Measurements from ENCODE around the gene INSYN2B.

Gene INSYN2B

DNA sequence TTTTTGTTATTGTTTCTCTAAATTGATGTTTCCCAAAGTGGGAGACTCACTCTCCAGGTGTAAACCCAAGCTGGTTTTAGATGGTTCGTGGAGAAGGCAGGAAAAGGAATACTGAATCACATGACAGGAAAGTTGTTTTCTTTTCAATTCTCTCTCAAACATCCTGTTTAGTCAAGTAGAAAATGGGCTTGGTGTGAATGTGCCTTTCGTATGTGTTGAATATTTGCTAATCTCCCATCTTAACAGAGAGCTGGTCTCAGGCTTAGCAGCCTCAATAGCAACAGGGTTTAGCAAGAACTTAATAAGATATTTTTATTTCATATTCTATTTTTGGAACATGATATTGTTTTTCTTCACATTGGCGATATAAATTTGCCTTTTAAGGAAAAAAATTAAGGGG is 119.7 kb downstream of the INSYN2B start:
- Histone ChIP-seq H3K27ac (replicated peaks; ENCODE audit: low read length) (no peak overlapping the region), H2BK120ac (ENCODE audit: low read depth, low read length) (no peak overlapping the region), H3K4ac (ENCODE audit: low read length) (no peak overlapping the region), H3K36me3 (replicated peaks in 1 of 2; ENCODE audit: control insufficient read depth in 2 of 2, insufficient read depth in 2 of 2, low read length in 2 of 2) (no peaks in the 10 kb centered on the region), H2AFZ (ENCODE audit: low read length) (no peak overlapping the region), H3K27me3 (ENCODE audit: control insufficient read depth in 3 of 3, insufficient read depth in 3 of 3, low read depth in 1 of 3, low read length in 3 of 3) (no peaks in the 10 kb centered on the region), H3K4me1 (ENCODE audit: control insufficient read depth in 2 of 2, insufficient read depth in 1 of 2, low read depth in 1 of 2, low read length in 2 of 2) (no peaks in the 10 kb centered on the region), H2AK5ac (ENCODE audit: low read depth, low read length) (no peak overlapping the region), H2BK12ac (ENCODE audit: low read length) (no peak overlapping the region), H3K4me3 (ENCODE audit: low read length in 2 of 2) (no peak overlapping the region), H4K91ac (ENCODE audit: low read depth, low read length, poor library complexity) (no peak overlapping the region), H3K18ac (ENCODE audit: low read length) (no peak overlapping the region), H2BK15ac (ENCODE audit: low read length) (no peak overlapping the region), H3K9me3 (replicated peaks in 1 of 2; ENCODE audit: control insufficient read depth in 2 of 2, insufficient read depth in 1 of 2, low read depth in 1 of 2, low read length in 2 of 2) (no peaks in the 10 kb centered on the region), H3K14ac (ENCODE audit: low read length) (no peak overlapping the region), H3K4me2 (ENCODE audit: insufficient read depth, low read length, poor library complexity, severe bottlenecking) (no peak overlapping the region), H3K9ac (ENCODE audit: low read depth, low read length, poor library complexity) (no peak overlapping the region), H3K79me1 (ENCODE audit: low read depth, low read length) (no peaks in the 10 kb centered on the region), H3K23ac (ENCODE audit: low read depth, low read length, poor library complexity) (no peak overlapping the region), H4K8ac (ENCODE audit: low read depth, low read length) (no peak overlapping the region), H2BK5ac (ENCODE audit: low read length) (no peak overlapping the region)
- WGBS, 2 donors (ENCODE audit: extremely low coverage in 2 of 2, insufficient read length in 2 of 2, insufficient replicate concordance in 1 of 2), result no CpG with 5 or more reads among the region's 3 CpGs
- DNase-seq (ENCODE audit: low spot score), result no peak

DNA sequence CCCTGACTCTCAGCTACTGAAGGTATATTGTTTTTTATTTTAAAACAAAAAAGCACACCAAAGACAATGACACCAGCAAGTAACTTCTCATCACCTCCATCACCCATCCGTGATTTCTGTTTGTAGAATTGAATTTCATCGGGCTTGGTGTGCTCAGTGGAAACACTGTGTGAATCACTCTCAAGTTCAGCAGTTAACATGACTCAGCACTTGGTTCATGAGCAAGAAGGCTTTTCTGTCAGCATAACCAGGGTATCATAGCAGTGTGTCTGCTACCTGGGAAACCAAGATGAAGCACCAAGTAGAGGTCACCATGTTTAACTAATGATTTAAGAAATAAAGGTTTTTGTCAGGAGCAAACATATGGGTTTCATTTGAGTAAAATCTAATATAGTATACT is 123.7 kb downstream of the INSYN2B start:
- H2AFZ ChIP-seq (ENCODE audit: low read length), result no peak overlapping the region
- no peak overlapping the region for H3K14ac ChIP-seq (ENCODE audit: low read length)
- no peak overlapping the region for H2BK5ac ChIP-seq (ENCODE audit: low read length)
- no peak for DNase-seq (ENCODE audit: low spot score)
- no peak overlapping the region for H3K27ac ChIP-seq (replicated peaks; ENCODE audit: low read length)
- H2BK15ac ChIP-seq (ENCODE audit: low read length), result no peak overlapping the region
- no peak overlapping the region for H2BK120ac ChIP-seq (ENCODE audit: low read depth, low read length)
- no peak overlapping the region for H2AK5ac ChIP-seq (ENCODE audit: low read depth, low read length)
- H3K4ac ChIP-seq (ENCODE audit: low read length), result no peak overlapping the region
- H3K18ac ChIP-seq (ENCODE audit: low read length), result no peak overlapping the region
- no peak overlapping the region for H4K91ac ChIP-seq (ENCODE audit: low read depth, low read length, poor library complexity)
- H3K23ac ChIP-seq (ENCODE audit: low read depth, low read length, poor library complexity), result no peak overlapping the region
- H3K9me3 ChIP-seq (replicated peaks in 1 of 2; ENCODE audit: control insufficient read depth in 2 of 2, insufficient read depth in 1 of 2, low read depth in 1 of 2, low read length in 2 of 2), result no peaks in the 10 kb centered on the region
- no peak overlapping the region for H3K9ac ChIP-seq (ENCODE audit: low read depth, low read length, poor library complexity)
- no peaks in the 10 kb centered on the region for H3K4me1 ChIP-seq (ENCODE audit: control insufficient read depth in 2 of 2, insufficient read depth in 1 of 2, low read depth in 1 of 2, low read length in 2 of 2)
- H3K4me2 ChIP-seq (ENCODE audit: insufficient read depth, low read length, poor library complexity, severe bottlenecking), result no peak overlapping the region
- no peaks in the 10 kb centered on the region for H3K79me1 ChIP-seq (ENCODE audit: low read depth, low read length)
- no CpG with 5 or more reads among the region's 2 CpGs for WGBS, 2 donors (ENCODE audit: extremely low coverage in 2 of 2, insufficient read length in 2 of 2, insufficient replicate concordance in 1 of 2)
- H3K27me3 ChIP-seq (ENCODE audit: control insufficient read depth in 3 of 3, insufficient read depth in 3 of 3, low read depth in 1 of 3, low read length in 3 of 3), result no peaks in the 10 kb centered on the region
- H3K36me3 ChIP-seq (replicated peaks in 1 of 2; ENCODE audit: control insufficient read depth in 2 of 2, insufficient read depth in 2 of 2, low read length in 2 of 2), result no peaks in the 10 kb centered on the region
- H2BK12ac ChIP-seq (ENCODE audit: low read length), result no peak overlapping the region
- no peak overlapping the region for H4K8ac ChIP-seq (ENCODE audit: low read depth, low read length)
- no peak overlapping the region for H3K4me3 ChIP-seq (ENCODE audit: low read length in 2 of 2)

DNA sequence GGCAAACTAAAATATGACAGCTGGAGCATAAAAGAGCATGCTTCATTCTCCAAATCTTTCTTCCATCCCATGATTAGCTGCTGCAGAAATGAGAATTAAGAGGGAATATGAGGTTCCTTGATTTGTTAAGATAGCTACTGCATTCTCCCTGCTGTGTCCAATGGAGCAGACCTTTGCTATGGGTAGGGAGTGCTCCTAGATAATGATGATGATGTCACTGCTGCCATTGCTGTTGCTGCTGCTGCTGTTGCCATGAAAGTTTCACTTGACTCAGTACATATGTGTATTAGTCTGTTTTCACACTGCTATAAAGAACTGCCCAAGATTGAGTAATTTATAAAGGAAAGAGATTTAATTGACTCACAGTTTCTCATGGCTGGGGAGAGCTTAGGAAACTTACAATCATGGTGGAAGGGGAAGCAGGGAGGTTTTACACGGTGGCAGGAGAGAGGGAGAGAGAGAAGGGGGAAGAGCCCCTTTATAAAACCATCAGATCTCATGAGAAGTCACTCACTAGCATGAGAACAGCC is 128.9 kb downstream of the INSYN2B start:
- Histone ChIP-seq H3K4me3 (ENCODE audit: low read length in 2 of 2) (no peak overlapping the region), H2BK15ac (ENCODE audit: low read length) (no peak overlapping the region), H2BK12ac (ENCODE audit: low read length) (no peak overlapping the region), H3K23ac (ENCODE audit: low read depth, low read length, poor library complexity) (no peak overlapping the region), H3K4me2 (ENCODE audit: insufficient read depth, low read length, poor library complexity, severe bottlenecking) (no peak overlapping the region), H3K18ac (ENCODE audit: low read length) (no peak overlapping the region), H3K14ac (ENCODE audit: low read length) (no peak overlapping the region), H3K4me1 (ENCODE audit: control insufficient read depth in 2 of 2, insufficient read depth in 1 of 2, low read depth in 1 of 2, low read length in 2 of 2) (no peaks in the 10 kb centered on the region), H2BK5ac (ENCODE audit: low read length) (no peak overlapping the region), H3K27ac (replicated peaks; ENCODE audit: low read length) (no peak overlapping the region), H3K9me3 (replicated peaks in 1 of 2; ENCODE audit: control insufficient read depth in 2 of 2, insufficient read depth in 1 of 2, low read depth in 1 of 2, low read length in 2 of 2) (peaks cover 0 to 3% of the 10 kb centered on the region in 2 donors), H4K8ac (ENCODE audit: low read depth, low read length) (no peak overlapping the region), H3K4ac (ENCODE audit: low read length) (no peak overlapping the region), H2AFZ (ENCODE audit: low read length) (no peak overlapping the region), H3K9ac (ENCODE audit: low read depth, low read length, poor library complexity) (no peak overlapping the region), H3K27me3 (ENCODE audit: control insufficient read depth in 3 of 3, insufficient read depth in 3 of 3, low read depth in 1 of 3, low read length in 3 of 3) (no peaks in the 10 kb centered on the region), H4K91ac (ENCODE audit: low read depth, low read length, poor library complexity) (no peak overlapping the region), H2BK120ac (ENCODE audit: low read depth, low read length) (no peak overlapping the region), H3K79me1 (ENCODE audit: low read depth, low read length) (no peaks in the 10 kb centered on the region), H2AK5ac (ENCODE audit: low read depth, low read length) (no peak overlapping the region), H3K36me3 (replicated peaks in 1 of 2; ENCODE audit: control insufficient read depth in 2 of 2, insufficient read depth in 2 of 2, low read length in 2 of 2) (no peaks in the 10 kb centered on the region)
- DNase-seq (ENCODE audit: low spot score), result no peak
- no CpG with 5 or more reads among the region's 1 CpG for WGBS, 2 donors (ENCODE audit: extremely low coverage in 2 of 2, insufficient read length in 2 of 2, insufficient replicate concordance in 1 of 2)

DNA sequence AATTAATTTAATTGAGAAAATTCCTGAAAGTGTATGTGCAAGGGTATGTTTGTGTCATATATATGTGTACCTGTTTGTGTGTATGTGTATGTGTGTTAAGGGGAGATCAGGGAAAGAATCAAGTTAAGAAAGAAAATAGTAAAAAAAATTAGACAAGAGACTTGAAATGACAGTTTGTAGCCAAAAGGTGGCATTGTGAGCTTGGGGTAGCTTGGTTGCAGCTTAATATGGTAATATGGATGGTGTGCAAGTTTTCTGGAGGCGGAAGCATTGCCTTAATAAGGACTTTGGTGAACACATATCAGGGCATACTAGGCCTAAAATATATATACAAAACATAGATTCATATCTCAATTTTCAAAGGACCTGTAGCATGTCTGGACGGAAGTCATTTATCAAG is 129.9 kb downstream of the INSYN2B start:
- no peak overlapping the region for H2BK12ac ChIP-seq (ENCODE audit: low read length)
- WGBS, 2 donors (ENCODE audit: extremely low coverage in 2 of 2, insufficient read length in 2 of 2, insufficient replicate concordance in 1 of 2), result no CpG with 5 or more reads among the region's 2 CpGs
- no peaks in the 10 kb centered on the region for H3K27me3 ChIP-seq (ENCODE audit: control insufficient read depth in 3 of 3, insufficient read depth in 3 of 3, low read depth in 1 of 3, low read length in 3 of 3)
- H3K18ac ChIP-seq (ENCODE audit: low read length), result no peak overlapping the region
- no peaks in the 10 kb centered on the region for H3K4me1 ChIP-seq (ENCODE audit: control insufficient read depth in 2 of 2, insufficient read depth in 1 of 2, low read depth in 1 of 2, low read length in 2 of 2)
- no peak overlapping the region for H3K4ac ChIP-seq (ENCODE audit: low read length)
- no peak overlapping the region for H2AFZ ChIP-seq (ENCODE audit: low read length)
- H2BK120ac ChIP-seq (ENCODE audit: low read depth, low read length), result no peak overlapping the region
- no peak overlapping the region for H3K4me3 ChIP-seq (ENCODE audit: low read length in 2 of 2)
- no peak overlapping the region for H3K23ac ChIP-seq (ENCODE audit: low read depth, low read length, poor library complexity)
- H4K91ac ChIP-seq (ENCODE audit: low read depth, low read length, poor library complexity), result no peak overlapping the region
- no peaks in the 10 kb centered on the region for H3K36me3 ChIP-seq (replicated peaks in 1 of 2; ENCODE audit: control insufficient read depth in 2 of 2, insufficient read depth in 2 of 2, low read length in 2 of 2)
- H3K27ac ChIP-seq (replicated peaks; ENCODE audit: low read length), result no peak overlapping the region
- H3K9me3 ChIP-seq (replicated peaks in 1 of 2; ENCODE audit: control insufficient read depth in 2 of 2, insufficient read depth in 1 of 2, low read depth in 1 of 2, low read length in 2 of 2), result peaks cover 0 to 3% of the 10 kb centered on the region in 2 donors
- H2BK5ac ChIP-seq (ENCODE audit: low read length), result no peak overlapping the region
- H3K14ac ChIP-seq (ENCODE audit: low read length), result no peak overlapping the region
- no peak overlapping the region for H3K9ac ChIP-seq (ENCODE audit: low read depth, low read length, poor library complexity)
- no peak overlapping the region for H3K4me2 ChIP-seq (ENCODE audit: insufficient read depth, low read length, poor library complexity, severe bottlenecking)
- no peak for DNase-seq (ENCODE audit: low spot score)
- H4K8ac ChIP-seq (ENCODE audit: low read depth, low read length), result no peak overlapping the region
- H3K79me1 ChIP-seq (ENCODE audit: low read depth, low read length), result no peaks in the 10 kb centered on the region
- H2BK15ac ChIP-seq (ENCODE audit: low read length), result no peak overlapping the region
- H2AK5ac ChIP-seq (ENCODE audit: low read depth, low read length), result no peak overlapping the region

Measured in neuronal stem cell (in vitro differentiated cells).